DOHH2 (cell line): ENCODE measurements around the gene TMEM176B.

Experiments used
- H3F3A ChIP-seq: fragments of 200-600 bp; sonication (generic), shearing (Covaris generic); 2 replicates; pipeline ENCODE4 v1.6.0; 2016; ENCODE audit warnings: antibody characterized with exemption, mild to moderate bottlenecking; ENCODE audit not compliant: control insufficient read depth, insufficient read depth
- H3K27ac ChIP-seq: fragments of 200-600 bp; sonication (generic); 2 replicates; pipeline ENCODE4 v1.5.1; 2014; ENCODE audit warnings: low read depth, mild to moderate bottlenecking, low read length, moderate library complexity
- H3K27me3 ChIP-seq: fragments of 200-600 bp; sonication (generic); 2 replicates; pipeline ENCODE4 v1.6.1; 2014; ENCODE audit warnings: mild to moderate bottlenecking, low read length, mixed read lengths; ENCODE audit not compliant: control insufficient read depth
- H3K36me3 ChIP-seq: fragments of 200-600 bp; sonication (generic); 2 replicates; pipeline ENCODE4 v1.6.1; 2014; ENCODE audit warnings: mild to moderate bottlenecking, low read length, moderate library complexity, mixed read lengths; ENCODE audit not compliant: control insufficient read depth
- H3K4me1 ChIP-seq: fragments of 200-600 bp; sonication (generic); 2 replicates; pipeline ENCODE4 v1.6.1; 2014; ENCODE audit warnings: mild to moderate bottlenecking, low read length, mixed read lengths; ENCODE audit not compliant: control insufficient read depth
- H3K4me2 ChIP-seq: fragments of 200-600 bp; sonication (generic); 2 replicates; pipeline ENCODE4 v1.6.0; 2014; ENCODE audit warnings: mild to moderate bottlenecking, low read length, moderate library complexity
- H3K4me3 ChIP-seq: fragments of 200-600 bp; sonication (generic); 2 replicates; pipeline ENCODE4 v1.5.1; 2014; ENCODE audit warnings: mild to moderate bottlenecking, low read length, mixed read lengths
- H3K79me2 ChIP-seq: fragments of 200-600 bp; sonication (generic); 2 replicates; pipeline ENCODE4 v1.6.1; 2014; ENCODE audit warnings: mild to moderate bottlenecking, low read length, mixed read lengths; ENCODE audit not compliant: control insufficient read depth
- H3K9me2 ChIP-seq: fragments of 200-600 bp; sonication (generic); replicated peaks from 2 replicates; pipeline ENCODE4 v1.6.1; 2014; ENCODE audit warnings: mild to moderate bottlenecking, low read length, mixed read lengths; ENCODE audit not compliant: control insufficient read depth
- H3K9me3 ChIP-seq: fragments of 200-600 bp; sonication (generic); 2 replicates; pipeline ENCODE4 v1.6.1; 2014; ENCODE audit warnings: antibody characterized with exemption, low read length, mixed read lengths; ENCODE audit not compliant: control insufficient read depth, insufficient read depth
- H4K20me1 ChIP-seq: fragments of 200-600 bp; sonication (generic); 2 replicates; pipeline ENCODE4 v1.6.0; 2014; ENCODE audit warnings: low read depth, mild to moderate bottlenecking, antibody characterized with exemption, low read length, moderate library complexity; ENCODE audit not compliant: control insufficient read depth, insufficient read depth
- EZH2phosphoT487 ChIP-seq: fragments of 200-600 bp; sonication (generic); IDR thresholded peaks from 2 replicates; pipeline ENCODE4 v1.6.1; 2017; ENCODE audit warnings: borderline replicate concordance, mild to moderate bottlenecking, antibody characterized with exemption, low read length, moderate library complexity, mixed read lengths
- TF ChIP-seq, protein P1 (sequence below): fragments of 200-600 bp; sonication (generic); IDR thresholded peaks from one replicate; pipeline ENCODE4 v1.5.1; 2014; ENCODE audit warnings: antibody characterized with exemption, mild to moderate bottlenecking, low read depth, low read length; ENCODE audit not compliant: poor library complexity, severe bottlenecking

Gene TMEM176B

GRCh38 chr7:150845421-150845861 lies 45.3 kb upstream of the TMEM176B start:
- no peak overlapping the region for H3K27ac ChIP-seq

DNA sequence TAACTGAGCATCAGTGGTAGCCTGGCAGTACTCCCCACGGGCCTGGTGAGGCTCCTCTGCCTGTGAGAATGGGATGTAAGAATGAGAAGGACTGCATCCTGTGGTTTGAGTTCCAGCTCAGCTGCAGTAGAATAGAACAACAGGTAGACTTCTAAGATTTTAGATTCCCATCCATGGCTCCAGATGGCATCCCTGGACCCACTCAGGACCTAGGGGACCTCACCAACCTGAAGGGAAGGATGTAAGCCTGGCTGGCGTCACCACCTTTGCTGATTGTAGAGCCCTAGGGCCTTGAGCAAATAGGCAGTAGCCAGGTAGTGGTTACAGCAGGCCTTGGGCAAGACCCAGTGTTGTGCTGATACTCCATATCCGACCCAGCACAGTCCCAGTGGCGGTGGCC lies 42.6 kb upstream of the TMEM176B start:
- Histone ChIP-seq H4K20me1 (no peaks in the 10 kb centered on the region), H3F3A (no peaks in the 10 kb centered on the region), H3K27me3 (peaks cover 6% of the 10 kb centered on the region; the same call in 1 of the 2 replicates), H3K4me2 (no peak overlapping the region), H3K27ac (no peak overlapping the region), H3K9me3 (no peaks in the 10 kb centered on the region), H3K9me2 (no peaks in the 10 kb centered on the region), H3K79me2 (no peaks in the 10 kb centered on the region), H3K4me3 (no peak overlapping the region), H3K36me3 (no peaks in the 10 kb centered on the region), H3K4me1 (no peaks in the 10 kb centered on the region)
- no peak for TF ChIP-seq EZH2phosphoT487
- TF ChIP-seq, protein P1, sequence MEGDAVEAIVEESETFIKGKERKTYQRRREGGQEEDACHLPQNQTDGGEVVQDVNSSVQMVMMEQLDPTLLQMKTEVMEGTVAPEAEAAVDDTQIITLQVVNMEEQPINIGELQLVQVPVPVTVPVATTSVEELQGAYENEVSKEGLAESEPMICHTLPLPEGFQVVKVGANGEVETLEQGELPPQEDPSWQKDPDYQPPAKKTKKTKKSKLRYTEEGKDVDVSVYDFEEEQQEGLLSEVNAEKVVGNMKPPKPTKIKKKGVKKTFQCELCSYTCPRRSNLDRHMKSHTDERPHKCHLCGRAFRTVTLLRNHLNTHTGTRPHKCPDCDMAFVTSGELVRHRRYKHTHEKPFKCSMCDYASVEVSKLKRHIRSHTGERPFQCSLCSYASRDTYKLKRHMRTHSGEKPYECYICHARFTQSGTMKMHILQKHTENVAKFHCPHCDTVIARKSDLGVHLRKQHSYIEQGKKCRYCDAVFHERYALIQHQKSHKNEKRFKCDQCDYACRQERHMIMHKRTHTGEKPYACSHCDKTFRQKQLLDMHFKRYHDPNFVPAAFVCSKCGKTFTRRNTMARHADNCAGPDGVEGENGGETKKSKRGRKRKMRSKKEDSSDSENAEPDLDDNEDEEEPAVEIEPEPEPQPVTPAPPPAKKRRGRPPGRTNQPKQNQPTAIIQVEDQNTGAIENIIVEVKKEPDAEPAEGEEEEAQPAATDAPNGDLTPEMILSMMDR, result no peak

More at GRCh38 chr7:150845421-150845861, 45.3 kb upstream of the TMEM176B start:
- Histone ChIP-seq H3K4me3 (no peak overlapping the region), H3K27me3 (peaks cover 6% of the 10 kb centered on the region; the same call in 1 of the 2 replicates), H3F3A (no peaks in the 10 kb centered on the region), H3K4me2 (no peak overlapping the region), H3K4me1 (no peaks in the 10 kb centered on the region), H3K79me2 (no peaks in the 10 kb centered on the region), H3K36me3 (no peaks in the 10 kb centered on the region), H3K9me3 (no peaks in the 10 kb centered on the region), H3K9me2 (no peaks in the 10 kb centered on the region), H4K20me1 (no peaks in the 10 kb centered on the region)
- TF ChIP-seq EZH2phosphoT487, result no peak
- TF ChIP-seq, protein P1, result no peak

DNA sequence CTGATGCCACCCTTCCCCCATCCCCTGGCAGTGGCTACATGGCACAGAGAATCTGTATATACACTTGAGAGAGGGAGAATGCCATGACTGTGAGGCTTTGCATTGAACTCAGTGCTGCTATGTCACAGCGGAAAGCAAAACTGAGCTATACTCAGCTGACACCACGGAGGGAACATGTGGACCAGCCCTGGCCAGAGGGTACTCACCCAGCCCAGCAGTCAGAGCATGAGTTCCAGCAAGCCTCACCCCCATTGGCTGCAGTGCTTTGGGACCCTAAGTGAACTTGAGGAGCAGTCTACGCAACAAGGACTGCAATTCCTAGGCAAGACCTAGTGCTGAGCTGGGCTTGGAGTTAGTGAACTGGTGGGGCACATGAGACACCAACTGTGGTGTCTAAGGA lies 41.9 kb upstream of the TMEM176B start:
- TF ChIP-seq, protein P1, result no peak
- TF ChIP-seq EZH2phosphoT487, result no peak
- Histone ChIP-seq H3K4me1 (no peaks in the 10 kb centered on the region), H3K27ac (no peak overlapping the region), H3K27me3 (peaks cover 6% of the 10 kb centered on the region; the same call in 1 of the 2 replicates), H3K9me3 (no peaks in the 10 kb centered on the region), H4K20me1 (no peaks in the 10 kb centered on the region), H3K4me3 (no peak overlapping the region), H3K4me2 (no peak overlapping the region), H3K9me2 (no peaks in the 10 kb centered on the region), H3K36me3 (no peaks in the 10 kb centered on the region), H3K79me2 (no peaks in the 10 kb centered on the region), H3F3A (no peaks in the 10 kb centered on the region)
